Measurements from ENCODE around the gene TEAD3.

- TF ChIP-seq POLR2A (IDR thresholded peaks at IDR 0.05; ENCODE audit: low read length) (no peak), GATA1 (IDR thresholded peaks at IDR 0.05; ENCODE audit: low read depth, low read length) (no peak)
Measured at GRCh38 chr6:35471836-35472345, 25.0 kb downstream of the TEAD3 start.

Measured in erythroblast (primary cell).